H1 (cell line): Measurements from ENCODE around the gene GOLGA6B. TPM values are rescaled to one million over a fixed set of nuclear protein-coding genes. Genes with fewer than 3 reads are reported as not detected.

Experiments used
- HDAC2 ChIP-seq, 2 experiments: fragments of 300-600 bp in 1 of 2; sonication (generic) in 1 of 2; IDR thresholded peaks; 2 replicates each; pipeline ENCODE4 v1.6.1; 2011 to 2012; ENCODE audit warnings: low read depth in 2 of 2, low read length in 2 of 2, mild to moderate bottlenecking in 2 of 2, moderate library complexity in 2 of 2, borderline replicate concordance in 1 of 2, inconsistent platforms in 1 of 2
- RAD21 ChIP-seq, 2 experiments: IDR thresholded peaks in 1 of 2; conservative IDR thresholded peaks in 1 of 2; 2 replicates each; pipeline ENCODE4 v1.6.1; 2011; ENCODE audit warnings: low read depth in 2 of 2, low read length in 2 of 2, improper control_type of control experiment in 1 of 2, inconsistent platforms in 1 of 2, mild to moderate bottlenecking in 1 of 2, moderate library complexity in 1 of 2
- RBBP5 ChIP-seq: IDR thresholded peaks from 2 replicates; pipeline ENCODE4 v1.7.1; 2012; ENCODE audit warnings: low read depth, mild to moderate bottlenecking, inconsistent platforms, low read length, moderate library complexity, borderline replicate concordance
- SAP30 ChIP-seq: fragments of 300-600 bp; sonication (generic); IDR thresholded peaks from 2 replicates; pipeline ENCODE4 v1.7.1; 2012; ENCODE audit warnings: low read length, moderate library complexity, mild to moderate bottlenecking, inconsistent platforms; ENCODE audit not compliant: insufficient read depth, insufficient replicate concordance
- TBP ChIP-seq: IDR thresholded peaks from 2 replicates; pipeline ENCODE4 v1.6.1; 2011; ENCODE audit warnings: low read depth, low read length, improper control_type of control experiment
- polyA plus RNA-seq, 7 experiments: library from polyadenylated mRNA; depleted of rRNA in 3 of 7; stranded (reverse) in 5 of 7; unstranded in 2 of 7; fragments of >200 nt in 5 of 7; fragments of 200-250 nt in 2 of 7; gene quantifications; 1 replicate in 5 of 7; 2 replicates in 1 of 7; 4 replicates in 1 of 7; pipeline versions ENCODE4 v1.2.1 to v1.2.3, GENCODE V29; 2011 to 2013; ENCODE audit warnings: missing spikeins in 2 of 7, mixed read lengths in 2 of 7
- total RNA-seq: library from RNA; stranded (reverse); fragmentation: NEBNext Ultra II Directional; extraction: Animal tissue kit (Norgen Biotek cat#: 25700); gene quantifications from 2 replicates; pipeline ENCODE4 v1.2.1, GENCODE V29; 2021
- TF ChIP-seq, protein P1 (sequence below): fragments of 300-600 bp; sonication (generic); IDR thresholded peaks from 2 replicates; pipeline ENCODE4 v1.7.1; 2012; ENCODE audit warnings: low read length, moderate library complexity, mild to moderate bottlenecking, inconsistent platforms; ENCODE audit not compliant: insufficient replicate concordance
- TF ChIP-seq, protein P2 (sequence below): IDR thresholded peaks from 2 replicates; pipeline ENCODE4 v1.6.1; 2012; ENCODE audit warnings: inconsistent platforms
- TF ChIP-seq, protein P3 (sequence below): IDR thresholded peaks from 2 replicates; pipeline ENCODE4 v1.6.1; 2012; ENCODE audit warnings: inconsistent platforms

Gene GOLGA6B
- total and polyA plus RNA-seq, 2 of the 8 experiments (the other 6 are each of a cell fraction or from before 2014, with no cell fraction given), result 0.09 TPM; not detected in 1

DNA sequence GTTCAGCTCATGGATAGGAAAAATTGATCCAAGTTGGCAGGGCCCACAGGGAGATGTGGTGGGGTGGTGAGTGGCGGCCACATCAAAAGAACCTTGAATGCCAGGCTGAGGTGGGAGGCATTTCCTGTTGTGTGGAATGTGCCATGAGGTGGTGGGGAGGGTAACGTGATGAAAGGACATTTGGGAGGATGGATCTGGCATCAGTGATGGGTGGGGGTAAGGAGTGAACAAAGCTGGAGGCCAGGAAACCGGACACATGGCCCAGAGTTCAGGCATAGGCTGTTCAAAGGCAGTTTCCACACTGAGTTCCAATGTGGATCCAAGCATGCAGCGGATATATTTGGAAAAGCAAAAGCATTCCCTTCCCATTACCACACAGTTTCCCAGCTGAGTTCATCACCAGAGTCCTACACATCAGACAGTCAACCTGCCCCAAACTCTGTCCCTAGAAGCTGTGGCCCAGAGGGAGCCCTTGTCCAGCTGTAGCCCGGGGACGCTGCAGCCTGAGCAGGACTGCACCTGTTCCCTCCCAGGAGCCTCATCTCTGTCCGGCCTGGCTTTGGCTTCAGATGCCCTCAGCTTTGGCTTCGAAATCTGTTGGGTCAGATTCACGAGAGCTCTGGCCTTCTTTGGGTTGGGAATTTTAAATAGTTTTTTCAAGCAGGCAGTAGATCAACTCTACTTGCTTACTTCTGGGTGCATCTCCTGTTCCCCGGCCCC, 37.8 kb upstream of the GOLGA6B start (continued):
- TF ChIP-seq, protein P1, sequence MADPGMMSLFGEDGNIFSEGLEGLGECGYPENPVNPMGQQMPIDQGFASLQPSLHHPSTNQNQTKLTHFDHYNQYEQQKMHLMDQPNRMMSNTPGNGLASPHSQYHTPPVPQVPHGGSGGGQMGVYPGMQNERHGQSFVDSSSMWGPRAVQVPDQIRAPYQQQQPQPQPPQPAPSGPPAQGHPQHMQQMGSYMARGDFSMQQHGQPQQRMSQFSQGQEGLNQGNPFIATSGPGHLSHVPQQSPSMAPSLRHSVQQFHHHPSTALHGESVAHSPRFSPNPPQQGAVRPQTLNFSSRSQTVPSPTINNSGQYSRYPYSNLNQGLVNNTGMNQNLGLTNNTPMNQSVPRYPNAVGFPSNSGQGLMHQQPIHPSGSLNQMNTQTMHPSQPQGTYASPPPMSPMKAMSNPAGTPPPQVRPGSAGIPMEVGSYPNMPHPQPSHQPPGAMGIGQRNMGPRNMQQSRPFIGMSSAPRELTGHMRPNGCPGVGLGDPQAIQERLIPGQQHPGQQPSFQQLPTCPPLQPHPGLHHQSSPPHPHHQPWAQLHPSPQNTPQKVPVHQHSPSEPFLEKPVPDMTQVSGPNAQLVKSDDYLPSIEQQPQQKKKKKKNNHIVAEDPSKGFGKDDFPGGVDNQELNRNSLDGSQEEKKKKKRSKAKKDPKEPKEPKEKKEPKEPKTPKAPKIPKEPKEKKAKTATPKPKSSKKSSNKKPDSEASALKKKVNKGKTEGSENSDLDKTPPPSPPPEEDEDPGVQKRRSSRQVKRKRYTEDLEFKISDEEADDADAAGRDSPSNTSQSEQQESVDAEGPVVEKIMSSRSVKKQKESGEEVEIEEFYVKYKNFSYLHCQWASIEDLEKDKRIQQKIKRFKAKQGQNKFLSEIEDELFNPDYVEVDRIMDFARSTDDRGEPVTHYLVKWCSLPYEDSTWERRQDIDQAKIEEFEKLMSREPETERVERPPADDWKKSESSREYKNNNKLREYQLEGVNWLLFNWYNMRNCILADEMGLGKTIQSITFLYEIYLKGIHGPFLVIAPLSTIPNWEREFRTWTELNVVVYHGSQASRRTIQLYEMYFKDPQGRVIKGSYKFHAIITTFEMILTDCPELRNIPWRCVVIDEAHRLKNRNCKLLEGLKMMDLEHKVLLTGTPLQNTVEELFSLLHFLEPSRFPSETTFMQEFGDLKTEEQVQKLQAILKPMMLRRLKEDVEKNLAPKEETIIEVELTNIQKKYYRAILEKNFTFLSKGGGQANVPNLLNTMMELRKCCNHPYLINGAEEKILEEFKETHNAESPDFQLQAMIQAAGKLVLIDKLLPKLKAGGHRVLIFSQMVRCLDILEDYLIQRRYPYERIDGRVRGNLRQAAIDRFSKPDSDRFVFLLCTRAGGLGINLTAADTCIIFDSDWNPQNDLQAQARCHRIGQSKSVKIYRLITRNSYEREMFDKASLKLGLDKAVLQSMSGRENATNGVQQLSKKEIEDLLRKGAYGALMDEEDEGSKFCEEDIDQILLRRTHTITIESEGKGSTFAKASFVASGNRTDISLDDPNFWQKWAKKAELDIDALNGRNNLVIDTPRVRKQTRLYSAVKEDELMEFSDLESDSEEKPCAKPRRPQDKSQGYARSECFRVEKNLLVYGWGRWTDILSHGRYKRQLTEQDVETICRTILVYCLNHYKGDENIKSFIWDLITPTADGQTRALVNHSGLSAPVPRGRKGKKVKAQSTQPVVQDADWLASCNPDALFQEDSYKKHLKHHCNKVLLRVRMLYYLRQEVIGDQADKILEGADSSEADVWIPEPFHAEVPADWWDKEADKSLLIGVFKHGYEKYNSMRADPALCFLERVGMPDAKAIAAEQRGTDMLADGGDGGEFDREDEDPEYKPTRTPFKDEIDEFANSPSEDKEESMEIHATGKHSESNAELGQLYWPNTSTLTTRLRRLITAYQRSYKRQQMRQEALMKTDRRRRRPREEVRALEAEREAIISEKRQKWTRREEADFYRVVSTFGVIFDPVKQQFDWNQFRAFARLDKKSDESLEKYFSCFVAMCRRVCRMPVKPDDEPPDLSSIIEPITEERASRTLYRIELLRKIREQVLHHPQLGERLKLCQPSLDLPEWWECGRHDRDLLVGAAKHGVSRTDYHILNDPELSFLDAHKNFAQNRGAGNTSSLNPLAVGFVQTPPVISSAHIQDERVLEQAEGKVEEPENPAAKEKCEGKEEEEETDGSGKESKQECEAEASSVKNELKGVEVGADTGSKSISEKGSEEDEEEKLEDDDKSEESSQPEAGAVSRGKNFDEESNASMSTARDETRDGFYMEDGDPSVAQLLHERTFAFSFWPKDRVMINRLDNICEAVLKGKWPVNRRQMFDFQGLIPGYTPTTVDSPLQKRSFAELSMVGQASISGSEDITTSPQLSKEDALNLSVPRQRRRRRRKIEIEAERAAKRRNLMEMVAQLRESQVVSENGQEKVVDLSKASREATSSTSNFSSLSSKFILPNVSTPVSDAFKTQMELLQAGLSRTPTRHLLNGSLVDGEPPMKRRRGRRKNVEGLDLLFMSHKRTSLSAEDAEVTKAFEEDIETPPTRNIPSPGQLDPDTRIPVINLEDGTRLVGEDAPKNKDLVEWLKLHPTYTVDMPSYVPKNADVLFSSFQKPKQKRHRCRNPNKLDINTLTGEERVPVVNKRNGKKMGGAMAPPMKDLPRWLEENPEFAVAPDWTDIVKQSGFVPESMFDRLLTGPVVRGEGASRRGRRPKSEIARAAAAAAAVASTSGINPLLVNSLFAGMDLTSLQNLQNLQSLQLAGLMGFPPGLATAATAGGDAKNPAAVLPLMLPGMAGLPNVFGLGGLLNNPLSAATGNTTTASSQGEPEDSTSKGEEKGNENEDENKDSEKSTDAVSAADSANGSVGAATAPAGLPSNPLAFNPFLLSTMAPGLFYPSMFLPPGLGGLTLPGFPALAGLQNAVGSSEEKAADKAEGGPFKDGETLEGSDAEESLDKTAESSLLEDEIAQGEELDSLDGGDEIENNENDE, result no peak
- TF ChIP-seq, protein P2, sequence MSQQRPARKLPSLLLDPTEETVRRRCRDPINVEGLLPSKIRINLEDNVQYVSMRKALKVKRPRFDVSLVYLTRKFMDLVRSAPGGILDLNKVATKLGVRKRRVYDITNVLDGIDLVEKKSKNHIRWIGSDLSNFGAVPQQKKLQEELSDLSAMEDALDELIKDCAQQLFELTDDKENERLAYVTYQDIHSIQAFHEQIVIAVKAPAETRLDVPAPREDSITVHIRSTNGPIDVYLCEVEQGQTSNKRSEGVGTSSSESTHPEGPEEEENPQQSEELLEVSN, result no peak
- no peak for TF ChIP-seq SAP30
- no peak for TF ChIP-seq TBP
- TF ChIP-seq RAD21 (IDR thresholded peaks at IDR 0.05 in 1 of 2, conservative IDR thresholded peaks at IDR 0.05 in 1 of 2; ENCODE audit: low read depth in 2 of 2, low read length in 2 of 2), result no peak
- TF ChIP-seq RBBP5, result no peak
- no peak for TF ChIP-seq HDAC2 (IDR thresholded peaks at IDR 0.05; ENCODE audit: borderline replicate concordance in 1 of 2, low read depth in 2 of 2, low read length in 2 of 2)
- TF ChIP-seq, protein P3, sequence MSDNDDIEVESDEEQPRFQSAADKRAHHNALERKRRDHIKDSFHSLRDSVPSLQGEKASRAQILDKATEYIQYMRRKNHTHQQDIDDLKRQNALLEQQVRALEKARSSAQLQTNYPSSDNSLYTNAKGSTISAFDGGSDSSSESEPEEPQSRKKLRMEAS, result no peak
